ENCODE data around the gene ZNF672.
"Not testable (repeated sequence)": the region's sequence is repeated elsewhere in the genome, so short reads cannot be mapped to it uniquely, and the experiment has no call there.

ZNF672 gene

GRCh38 chr1:248791010-248791409 is 47.0 kb upstream of the ZNF672 start:
- Histone ChIP-seq H2AK5ac (ENCODE audit: low read depth, low read length) (no peak overlapping the region), H3K79me1 (ENCODE audit: low read depth, low read length) (no peaks in the 10 kb centered on the region), H2BK120ac (ENCODE audit: low read depth, low read length) (no peak overlapping the region), H4K8ac (ENCODE audit: low read depth, low read length) (no peak overlapping the region), H3K4me2 (ENCODE audit: insufficient read depth, low read length, poor library complexity, severe bottlenecking) (no peak overlapping the region), H4K91ac (ENCODE audit: low read depth, low read length, poor library complexity) (no peak overlapping the region), H3K23ac (ENCODE audit: low read depth, low read length, poor library complexity) (no peak overlapping the region), H3K27me3 (ENCODE audit: control insufficient read depth in 3 of 3, insufficient read depth in 3 of 3, low read depth in 1 of 3, low read length in 3 of 3) (no peaks in the 10 kb centered on the region), H3K27ac (replicated peaks; ENCODE audit: low read length) (no peak overlapping the region), H3K9me3 (replicated peaks in 1 of 2; ENCODE audit: control insufficient read depth in 2 of 2, insufficient read depth in 1 of 2, low read depth in 1 of 2, low read length in 2 of 2) (peaks cover 0 to 15% of the 10 kb centered on the region in 2 donors), H3K9ac (ENCODE audit: low read depth, low read length, poor library complexity) (no peak overlapping the region), H3K4ac (ENCODE audit: low read length) (no peak overlapping the region), H2BK15ac (ENCODE audit: low read length) (no peak overlapping the region), H2BK5ac (ENCODE audit: low read length) (no peak overlapping the region), H2AFZ (ENCODE audit: low read length) (no peak overlapping the region), H2BK12ac (ENCODE audit: low read length) (no peak overlapping the region), H3K4me1 (ENCODE audit: control insufficient read depth in 2 of 2, insufficient read depth in 1 of 2, low read depth in 1 of 2, low read length in 2 of 2) (no peaks in the 10 kb centered on the region), H3K4me3 (ENCODE audit: low read length in 2 of 2) (no peak overlapping the region), H3K14ac (ENCODE audit: low read length) (no peak overlapping the region), H3K36me3 (replicated peaks in 1 of 2; ENCODE audit: control insufficient read depth in 2 of 2, insufficient read depth in 2 of 2, low read length in 2 of 2) (no peaks in the 10 kb centered on the region), H3K18ac (ENCODE audit: low read length) (no peak overlapping the region)
- DNase-seq (ENCODE audit: low spot score): no peak
- WGBS, 2 donors (ENCODE audit: extremely low coverage in 2 of 2, insufficient read length in 2 of 2, insufficient replicate concordance in 1 of 2): no CpG with 5 or more reads among the region's 4 CpGs

GRCh38 chr1:248792342-248792741 is 45.7 kb upstream of the ZNF672 start:
- no peak overlapping the region for H3K23ac ChIP-seq (ENCODE audit: low read depth, low read length, poor library complexity)
- no peak overlapping the region for H2BK120ac ChIP-seq (ENCODE audit: low read depth, low read length)
- no peak overlapping the region for H3K9ac ChIP-seq (ENCODE audit: low read depth, low read length, poor library complexity)
- no CpG with 5 or more reads among the region's 5 CpGs for WGBS, 2 donors (ENCODE audit: extremely low coverage in 2 of 2, insufficient read length in 2 of 2, insufficient replicate concordance in 1 of 2)
- H2BK15ac ChIP-seq (ENCODE audit: low read length): no peak overlapping the region
- H4K91ac ChIP-seq (ENCODE audit: low read depth, low read length, poor library complexity): no peak overlapping the region
- no peaks in the 10 kb centered on the region for H3K36me3 ChIP-seq (replicated peaks in 1 of 2; ENCODE audit: control insufficient read depth in 2 of 2, insufficient read depth in 2 of 2, low read length in 2 of 2)
- H2AK5ac ChIP-seq (ENCODE audit: low read depth, low read length): no peak overlapping the region
- no peak overlapping the region for H4K8ac ChIP-seq (ENCODE audit: low read depth, low read length)
- H3K9me3 ChIP-seq (replicated peaks in 1 of 2; ENCODE audit: control insufficient read depth in 2 of 2, insufficient read depth in 1 of 2, low read depth in 1 of 2, low read length in 2 of 2): peaks cover 0 to 10% of the 10 kb centered on the region in 2 donors
- no peaks in the 10 kb centered on the region for H3K79me1 ChIP-seq (ENCODE audit: low read depth, low read length)
- H3K4me3 ChIP-seq (ENCODE audit: low read length in 2 of 2): no peak overlapping the region
- no peak for DNase-seq (ENCODE audit: low spot score)
- H3K27ac ChIP-seq (replicated peaks; ENCODE audit: low read length): no peak overlapping the region
- no peaks in the 10 kb centered on the region for H3K27me3 ChIP-seq (ENCODE audit: control insufficient read depth in 3 of 3, insufficient read depth in 3 of 3, low read depth in 1 of 3, low read length in 3 of 3)
- H3K4me2 ChIP-seq (ENCODE audit: insufficient read depth, low read length, poor library complexity, severe bottlenecking): no peak overlapping the region
- H2BK12ac ChIP-seq (ENCODE audit: low read length): no peak overlapping the region
- H3K14ac ChIP-seq (ENCODE audit: low read length): no peak overlapping the region
- no peaks in the 10 kb centered on the region for H3K4me1 ChIP-seq (ENCODE audit: control insufficient read depth in 2 of 2, insufficient read depth in 1 of 2, low read depth in 1 of 2, low read length in 2 of 2)
- no peak overlapping the region for H3K4ac ChIP-seq (ENCODE audit: low read length)
- H3K18ac ChIP-seq (ENCODE audit: low read length): no peak overlapping the region
- no peak overlapping the region for H2AFZ ChIP-seq (ENCODE audit: low read length)
- no peak overlapping the region for H2BK5ac ChIP-seq (ENCODE audit: low read length)

GRCh38 chr1:248793592-248793991 is 44.4 kb upstream of the ZNF672 start:
- Histone ChIP-seq H4K8ac (ENCODE audit: low read depth, low read length) (no peak overlapping the region), H3K9me3 (replicated peaks in 1 of 2; ENCODE audit: control insufficient read depth in 2 of 2, insufficient read depth in 1 of 2, low read depth in 1 of 2, low read length in 2 of 2) (peaks cover 0 to 7% of the 10 kb centered on the region in 2 donors), H2BK5ac (ENCODE audit: low read length) (no peak overlapping the region), H3K27ac (replicated peaks; ENCODE audit: low read length) (no peak overlapping the region), H3K14ac (ENCODE audit: low read length) (no peak overlapping the region), H4K91ac (ENCODE audit: low read depth, low read length, poor library complexity) (no peak overlapping the region), H3K18ac (ENCODE audit: low read length) (no peak overlapping the region), H2AK5ac (ENCODE audit: low read depth, low read length) (no peak overlapping the region), H3K4me3 (ENCODE audit: low read length in 2 of 2) (no peak overlapping the region), H3K27me3 (ENCODE audit: control insufficient read depth in 3 of 3, insufficient read depth in 3 of 3, low read depth in 1 of 3, low read length in 3 of 3) (no peaks in the 10 kb centered on the region), H3K4ac (ENCODE audit: low read length) (no peak overlapping the region), H2BK12ac (ENCODE audit: low read length) (no peak overlapping the region), H3K23ac (ENCODE audit: low read depth, low read length, poor library complexity) (no peak overlapping the region), H2BK120ac (ENCODE audit: low read depth, low read length) (no peak overlapping the region), H3K36me3 (replicated peaks in 1 of 2; ENCODE audit: control insufficient read depth in 2 of 2, insufficient read depth in 2 of 2, low read length in 2 of 2) (no peaks in the 10 kb centered on the region), H3K9ac (ENCODE audit: low read depth, low read length, poor library complexity) (no peak overlapping the region), H3K79me1 (ENCODE audit: low read depth, low read length) (no peaks in the 10 kb centered on the region), H2BK15ac (ENCODE audit: low read length) (no peak overlapping the region), H3K4me2 (ENCODE audit: insufficient read depth, low read length, poor library complexity, severe bottlenecking) (no peak overlapping the region), H2AFZ (ENCODE audit: low read length) (no peak overlapping the region), H3K4me1 (ENCODE audit: control insufficient read depth in 2 of 2, insufficient read depth in 1 of 2, low read depth in 1 of 2, low read length in 2 of 2) (no peaks in the 10 kb centered on the region)
- DNase-seq (ENCODE audit: low spot score): no peak

- H3K18ac ChIP-seq (ENCODE audit: low read length); H3K9ac ChIP-seq (ENCODE audit: low read depth, low read length, poor library complexity); H3K4me3 ChIP-seq (ENCODE audit: low read length in 2 of 2); H2BK5ac ChIP-seq (ENCODE audit: low read length); H2AK5ac ChIP-seq (ENCODE audit: low read depth, low read length); H2BK12ac ChIP-seq (ENCODE audit: low read length); H4K8ac ChIP-seq (ENCODE audit: low read depth, low read length); H2AFZ ChIP-seq (ENCODE audit: low read length); H3K4me2 ChIP-seq (ENCODE audit: insufficient read depth, low read length, poor library complexity, severe bottlenecking); H3K27ac ChIP-seq (replicated peaks; ENCODE audit: low read length); H3K14ac ChIP-seq (ENCODE audit: low read length); H3K9me3 ChIP-seq (replicated peaks in 1 of 2; ENCODE audit: control insufficient read depth in 2 of 2, insufficient read depth in 1 of 2, low read depth in 1 of 2, low read length in 2 of 2); H3K27me3 ChIP-seq (ENCODE audit: control insufficient read depth in 3 of 3, insufficient read depth in 3 of 3, low read depth in 1 of 3, low read length in 3 of 3); H2BK120ac ChIP-seq (ENCODE audit: low read depth, low read length); H3K23ac ChIP-seq (ENCODE audit: low read depth, low read length, poor library complexity); H4K91ac ChIP-seq (ENCODE audit: low read depth, low read length, poor library complexity); H2BK15ac ChIP-seq (ENCODE audit: low read length); H3K79me1 ChIP-seq (ENCODE audit: low read depth, low read length); DNase-seq (ENCODE audit: low spot score); H3K4ac ChIP-seq (ENCODE audit: low read length); H3K4me1 ChIP-seq (ENCODE audit: control insufficient read depth in 2 of 2, insufficient read depth in 1 of 2, low read depth in 1 of 2, low read length in 2 of 2); H3K36me3 ChIP-seq (replicated peaks in 1 of 2; ENCODE audit: control insufficient read depth in 2 of 2, insufficient read depth in 2 of 2, low read length in 2 of 2): not testable (repeated sequence)
- no CpG with 5 or more reads among the region's 5 CpGs for WGBS, 2 donors (ENCODE audit: extremely low coverage in 2 of 2, insufficient read length in 2 of 2, insufficient replicate concordance in 1 of 2)
These were observed 43.4 kb upstream of the ZNF672 start for GRCh38 chr1:248794663-248795062.

All from neuronal stem cell (in vitro differentiated cells).